Effector memory CD4-positive, alpha-beta T cell (primary cell): ENCODE results near the gene TMEM185B.
"Not testable (repeated sequence)": the region's sequence is repeated elsewhere in the genome, so short reads cannot be mapped to it uniquely, and the experiment has no call there.

ENCODE experiments used
- DNase-seq, 3 donors: peaks; one replicate each; pipeline ENCODE4 v3.0.0-alpha.2; 2020
- H3K27ac ChIP-seq: 2 replicates; pipeline ENCODE4 v1.7.0; 2013; ENCODE audit warnings: mild to moderate bottlenecking, low read length, moderate library complexity; ENCODE audit not compliant: insufficient read depth, poor library complexity, severe bottlenecking
- H3K27me3 ChIP-seq: replicated peaks from 2 replicates; pipeline ENCODE4 v1.7.0; 2013; ENCODE audit warnings: mild to moderate bottlenecking, low read length; ENCODE audit not compliant: insufficient read depth, control insufficient read depth, poor library complexity, severe bottlenecking
- H3K36me3 ChIP-seq: 2 replicates; pipeline ENCODE4 v1.7.0; 2013; ENCODE audit warnings: mild to moderate bottlenecking, low read length, moderate library complexity; ENCODE audit not compliant: control insufficient read depth, insufficient read depth
- H3K4me1 ChIP-seq: 2 replicates; pipeline ENCODE4 v1.7.0; 2013; ENCODE audit warnings: low read length, mild to moderate bottlenecking; ENCODE audit not compliant: control insufficient read depth, insufficient read depth, poor library complexity, severe bottlenecking
- H3K4me3 ChIP-seq: 2 replicates; pipeline ENCODE4 v1.7.0; 2013; ENCODE audit warnings: low read length, low read depth, mild to moderate bottlenecking; ENCODE audit not compliant: insufficient read depth, poor library complexity, severe bottlenecking
- H3K9me3 ChIP-seq: 2 replicates; pipeline ENCODE4 v1.7.0; 2013; ENCODE audit warnings: mild to moderate bottlenecking, low read length, moderate library complexity; ENCODE audit not compliant: control insufficient read depth

Gene TMEM185B

GRCh38 chr2:120243211-120243610, 20.0 kb upstream of the TMEM185B start:
- DNase-seq = no peak
- no peak overlapping the region for H3K27ac ChIP-seq
- no peak overlapping the region for H3K4me3 ChIP-seq
- H3K4me1 ChIP-seq = no peaks in the 10 kb centered on the region
- no peaks in the 10 kb centered on the region for H3K36me3 ChIP-seq
- no peaks in the 10 kb centered on the region for H3K9me3 ChIP-seq
- H3K27me3 ChIP-seq = no peaks in the 10 kb centered on the region

DNA sequence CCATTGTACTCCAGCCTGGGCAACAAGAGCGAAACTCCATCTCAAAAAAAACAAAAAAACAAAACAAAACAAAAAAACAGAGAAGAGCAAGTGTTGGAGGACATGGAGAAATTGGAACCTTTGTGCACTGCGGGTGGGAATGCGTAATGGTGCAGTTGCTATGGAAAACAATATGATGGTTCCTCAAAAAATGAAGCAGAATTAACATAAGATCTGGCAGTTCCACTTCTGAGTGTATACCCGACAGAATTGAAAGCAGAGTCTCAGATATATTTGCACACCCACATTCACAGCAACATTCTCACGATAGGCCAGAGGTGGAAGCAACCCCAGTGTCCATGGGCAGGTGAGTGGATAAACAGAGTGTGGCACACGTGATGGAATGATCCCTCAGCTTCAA, 18.5 kb upstream of the TMEM185B start:
- no peaks in the 10 kb centered on the region for H3K36me3 ChIP-seq
- no peak overlapping the region for H3K4me3 ChIP-seq
- H3K27me3 ChIP-seq = no peaks in the 10 kb centered on the region
- no peaks in the 10 kb centered on the region for H3K9me3 ChIP-seq
- no peak overlapping the region for H3K27ac ChIP-seq
- DNase-seq = no peak
- no peaks in the 10 kb centered on the region for H3K4me1 ChIP-seq

DNA sequence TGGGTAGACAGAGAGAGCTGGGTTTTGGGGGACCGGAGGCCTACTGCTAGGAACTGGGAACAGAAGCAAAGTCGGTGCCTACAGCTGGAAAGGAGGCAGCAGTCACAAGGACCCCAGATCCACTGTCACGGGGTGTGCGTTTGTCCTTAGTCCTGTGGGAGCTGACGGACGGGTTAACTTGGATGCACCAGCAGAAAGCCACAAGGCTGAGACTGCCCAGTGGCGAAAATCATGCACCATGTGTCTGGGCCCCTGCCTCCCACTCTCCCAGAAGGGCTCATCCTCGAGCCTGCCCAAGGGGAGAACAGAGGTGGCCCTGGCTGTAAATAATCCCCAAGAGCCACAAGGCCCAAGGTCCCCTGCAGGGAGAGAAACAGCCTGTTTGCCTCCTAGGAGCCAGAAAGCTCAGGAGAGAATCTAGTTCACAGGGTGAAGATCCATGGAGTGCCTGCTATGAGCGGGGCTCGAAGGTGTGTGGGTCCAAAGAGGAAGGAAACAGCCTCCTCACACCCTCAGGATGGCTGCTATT, 17.8 kb upstream of the TMEM185B start:
- Histone ChIP-seq H3K9me3 (no peaks in the 10 kb centered on the region), H3K4me3 (no peak overlapping the region), H3K27me3 (no peaks in the 10 kb centered on the region), H3K4me1 (no peaks in the 10 kb centered on the region), H3K27ac (no peak overlapping the region), H3K36me3 (no peaks in the 10 kb centered on the region)
- no peak for DNase-seq

DNA sequence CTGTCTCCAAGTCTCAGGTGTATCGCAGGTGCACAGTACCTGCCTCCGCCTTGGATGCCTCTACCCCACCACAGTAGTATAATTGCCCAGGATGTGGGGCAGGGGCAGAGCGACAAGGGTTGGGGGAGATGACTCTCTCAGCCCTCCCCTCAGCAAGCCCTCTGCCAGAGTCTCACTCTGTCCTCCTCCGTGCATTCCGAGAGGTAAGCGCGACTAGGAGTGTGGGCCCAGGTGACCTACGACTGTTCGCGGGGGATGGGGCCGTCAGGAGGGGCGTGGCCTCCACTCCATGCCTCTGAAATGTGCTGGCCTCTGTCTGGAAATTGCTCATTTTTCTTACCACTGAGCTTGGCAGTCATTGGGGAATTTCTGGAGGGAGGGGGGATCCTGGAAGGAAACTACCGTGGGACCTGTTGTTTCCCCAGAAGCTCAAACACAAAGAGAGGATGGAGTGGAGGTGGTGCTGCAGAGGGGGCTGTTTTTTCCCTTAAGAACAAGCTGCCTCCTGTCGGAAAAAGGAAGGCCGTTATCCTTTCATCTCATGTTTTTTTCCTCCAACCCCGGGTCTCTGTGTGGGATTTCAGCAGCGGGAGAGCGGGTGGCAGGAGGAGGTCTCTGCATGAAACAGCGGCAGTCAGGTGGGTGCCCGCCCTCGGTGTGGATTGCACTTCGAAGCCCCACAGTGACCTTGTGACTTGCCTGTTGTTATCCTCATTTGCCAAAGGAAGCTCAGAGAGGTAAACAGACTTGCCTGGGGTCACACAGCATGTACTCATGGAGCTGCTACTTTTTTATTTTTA, 16.5 kb upstream of the TMEM185B start:
- no peak for DNase-seq
- no peak overlapping the region for H3K27ac ChIP-seq
- no peaks in the 10 kb centered on the region for H3K27me3 ChIP-seq
- no peak overlapping the region for H3K4me3 ChIP-seq
- H3K4me1 ChIP-seq = no peaks in the 10 kb centered on the region
- H3K36me3 ChIP-seq = no peaks in the 10 kb centered on the region
- no peaks in the 10 kb centered on the region for H3K9me3 ChIP-seq

- H3K27ac ChIP-seq = no peak overlapping the region
These were observed 15.7 kb upstream of the TMEM185B start for GRCh38 chr2:120238728-120239487.

GRCh38 chr2:120237491-120237902, 14.3 kb upstream of the TMEM185B start:
- Histone ChIP-seq H3K9me3 (no peaks in the 10 kb centered on the region), H3K36me3 (no peaks in the 10 kb centered on the region), H3K27ac (no peak overlapping the region), H3K4me1 (no peaks in the 10 kb centered on the region), H3K27me3 (no peaks in the 10 kb centered on the region), H3K4me3 (no peak overlapping the region)
- no peak for DNase-seq

More at GRCh38 chr2:120238728-120239487, 15.7 kb upstream of the TMEM185B start:
- no peaks in the 10 kb centered on the region for H3K4me1 ChIP-seq
- no peak overlapping the region for H3K4me3 ChIP-seq
- no peak for DNase-seq
- no peaks in the 10 kb centered on the region for H3K9me3 ChIP-seq
- no peaks in the 10 kb centered on the region for H3K36me3 ChIP-seq
- no peaks in the 10 kb centered on the region for H3K27me3 ChIP-seq

GRCh38 chr2:120236791-120237190, 13.6 kb upstream of the TMEM185B start:
- no peaks in the 10 kb centered on the region for H3K36me3 ChIP-seq
- no peak overlapping the region for H3K4me3 ChIP-seq
- H3K4me1 ChIP-seq = no peaks in the 10 kb centered on the region
- no peak for DNase-seq
- no peak overlapping the region for H3K27ac ChIP-seq
- H3K27me3 ChIP-seq = no peaks in the 10 kb centered on the region
- no peaks in the 10 kb centered on the region for H3K9me3 ChIP-seq

DNA sequence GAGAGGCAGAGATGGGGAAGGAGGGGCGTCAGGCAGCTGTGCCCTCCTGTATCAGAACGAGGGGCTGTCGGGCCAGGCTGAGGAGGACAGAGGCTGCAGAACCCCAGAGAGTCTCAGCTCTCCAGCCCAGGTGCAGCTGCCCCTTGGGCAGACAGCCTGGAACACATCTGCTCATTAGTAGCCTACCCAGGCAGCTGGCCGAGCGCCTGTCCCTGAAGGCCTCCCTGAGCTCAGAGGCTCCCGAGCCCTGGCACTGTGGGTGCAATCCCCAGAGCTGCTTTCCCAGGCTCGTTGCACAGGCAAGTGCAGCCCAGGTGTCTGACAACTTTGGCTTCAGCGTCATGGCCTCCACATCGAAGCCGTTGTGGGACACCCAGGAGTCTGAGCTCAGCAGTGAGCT, 13.1 kb upstream of the TMEM185B start:
- Histone ChIP-seq H3K27me3 (no peaks in the 10 kb centered on the region), H3K4me3 (no peak overlapping the region), H3K27ac (no peak overlapping the region), H3K9me3 (no peaks in the 10 kb centered on the region), H3K36me3 (no peaks in the 10 kb centered on the region), H3K4me1 (peaks cover 2% of the 10 kb centered on the region)
- no peak for DNase-seq

- no peak overlapping the region for H3K27ac ChIP-seq
- no peak for DNase-seq
- no peaks in the 10 kb centered on the region for H3K9me3 ChIP-seq
- no peak overlapping the region for H3K4me3 ChIP-seq
- H3K4me1 ChIP-seq = peaks cover 9% of the 10 kb centered on the region
- H3K27me3 ChIP-seq = no peaks in the 10 kb centered on the region
- H3K36me3 ChIP-seq = no peaks in the 10 kb centered on the region
These were observed 12.5 kb upstream of the TMEM185B start for GRCh38 chr2:120235681-120236080.

- not testable (repeated sequence) for DNase-seq, H3K27ac ChIP-seq, H3K9me3 ChIP-seq, H3K36me3 ChIP-seq, H3K4me3 ChIP-seq, H3K27me3 ChIP-seq
- peaks cover 12% of the 10 kb centered on the region for H3K4me1 ChIP-seq
These were observed 12.0 kb upstream of the TMEM185B start for GRCh38 chr2:120235158-120235557.
